Caco-2 (cell line): ENCODE data around the gene PIK3C3. TPM values are rescaled to one million over a fixed set of nuclear protein-coding genes. Genes with fewer than 3 reads are reported as not detected.

Experiments used
- BruUV-seq: library from RNA; stranded (reverse); fragments of 400-500 nt; replicated peaks from 2 replicates; lab custom pipeline; 2021; lab: Mats Ljungman, UMichigan
- CTCF ChIA-PET: fragments of 300-600 bp; sonication (Branson Sonifier 250); formaldehyde crosslinking; loops from one replicate; lab custom pipeline; 2022; ENCODE audit warnings: antibody characterized with exemption; lab: Charles Lee
- POLR2A ChIA-PET: fragments of 300-600 bp; sonication (Branson Sonifier 250); formaldehyde crosslinking; loops from one replicate; lab custom pipeline; 2022; ENCODE audit warnings: antibody characterized with exemption; lab: Charles Lee
- DNase-seq, 2 experiments: peaks; one replicate each; pipeline versions ENCODE4 v3.0.0 to v3.0.0-alpha.2; 2020 to 2022
- H3K27me3 ChIP-seq: replicated peaks from 2 replicates; pipeline ENCODE4 v1.6.0; 2011; ENCODE audit warnings: low read length; ENCODE audit not compliant: control insufficient read depth, insufficient read depth
- H3K36me3 ChIP-seq: 2 replicates; pipeline ENCODE4 v1.5.1; 2011; ENCODE audit warnings: low read length; ENCODE audit not compliant: control insufficient read depth, insufficient read depth
- H3K4me1 ChIP-seq: fragments of 250-450 bp; sonication (Bioruptor Pico); 2 replicates; pipeline ENCODE4 v1.5.1; 2020; ENCODE audit warnings: mild to moderate bottlenecking
- H3K4me3 ChIP-seq: 2 replicates; pipeline ENCODE4 v1.5.1; 2011; ENCODE audit warnings: low read depth, mild to moderate bottlenecking, control low read depth, low read length
- H3K9me3 ChIP-seq: fragments of 250-450 bp; sonication (Bioruptor Pico); 2 replicates; pipeline ENCODE4 v1.5.1; 2020; ENCODE audit warnings: mild to moderate bottlenecking, moderate library complexity
- H3K27ac Mint-ChIP-seq: one replicate; pipeline ENCODE4 v1.8.0; 2022; ENCODE audit warnings: mixed read lengths; ENCODE audit not compliant: unreplicated experiment
- H3K27me3 Mint-ChIP-seq: one replicate; pipeline ENCODE4 v1.8.0; 2022; ENCODE audit warnings: mixed read lengths; ENCODE audit not compliant: insufficient read depth, unreplicated experiment
- H3K36me3 Mint-ChIP-seq: one replicate; pipeline ENCODE4 v1.8.0; 2022; ENCODE audit warnings: mild to moderate bottlenecking, mixed read lengths; ENCODE audit not compliant: insufficient read depth, unreplicated experiment
- H3K4me1 Mint-ChIP-seq: one replicate; pipeline ENCODE4 v1.8.0; 2022; ENCODE audit warnings: low read depth, mixed read lengths; ENCODE audit not compliant: unreplicated experiment
- H3K4me3 Mint-ChIP-seq: one replicate; pipeline ENCODE4 v1.8.0; 2022; ENCODE audit warnings: mild to moderate bottlenecking, moderate library complexity, mixed read lengths; ENCODE audit not compliant: unreplicated experiment
- H3K9me3 Mint-ChIP-seq: one replicate; pipeline ENCODE4 v1.8.0; 2022; ENCODE audit warnings: mixed read lengths; ENCODE audit not compliant: unreplicated experiment
- intact Hi-C: fragments of 100-400 bp; cut with micrococcal nuclease; formaldehyde crosslinking; loops from one replicate; pipeline ENCODE4 v1.10.0; 2022; ENCODE audit not compliant: unreplicated experiment
- total RNA-seq: library from RNA; stranded (reverse); gene quantifications from 2 replicates; pipeline ENCODE4 v1.2.3, GENCODE V29; 2022
- TF ChIP-seq, protein P1 (sequence below), 2 experiments: fragments of 200-600 bp in 1 of 2; IDR thresholded peaks; 1 replicate in 1 of 2; 2 replicates in 1 of 2; pipeline versions ENCODE4 v1.5.1 to v1.8.0; 2011 to 2022; ENCODE audit warnings: antibody characterized with exemption in 1 of 2, control low read depth in 1 of 2, inconsistent platforms in 1 of 2, low read depth in 1 of 2, low read length in 1 of 2, mild to moderate bottlenecking in 1 of 2, moderate library complexity in 1 of 2; ENCODE audit not compliant: insufficient read depth in 1 of 2, severe bottlenecking in 1 of 2, unreplicated experiment in 1 of 2

PIK3C3 gene
- total RNA-seq, 1 experiment from 2014 or later, result 19.7 TPM

DNA sequence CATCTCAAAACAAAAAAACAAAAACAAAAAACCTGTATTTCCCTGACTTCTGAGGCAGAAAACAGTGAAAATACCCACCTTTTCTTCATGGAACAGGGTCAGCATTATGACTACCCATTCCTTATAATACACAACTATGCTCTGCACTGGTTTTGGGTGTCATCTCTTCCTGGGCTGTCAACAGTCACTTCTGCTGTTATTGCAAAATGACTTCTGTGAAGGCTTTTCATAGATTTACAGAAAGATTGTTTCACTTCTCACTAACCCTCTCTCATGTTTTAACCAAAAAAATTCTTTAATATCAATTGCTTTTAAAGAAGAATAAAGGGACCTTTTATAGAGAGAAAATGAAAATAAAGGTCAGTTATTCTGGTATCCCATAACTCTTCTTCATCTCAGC lies 26.5 kb upstream of the PIK3C3 start:
- BruUV-seq, result no TSS peak
- no peak overlapping the region for H3K4me3 Mint-ChIP-seq
- ChIA-PET CTCF (no interaction called here), POLR2A (no interaction called here)
- H3K27ac Mint-ChIP-seq, result no peak overlapping the region
- H3K27me3 Mint-ChIP-seq, result no peaks in the 10 kb centered on the region
- no peak for DNase-seq
- intact Hi-C loops, result no loop called here
- Histone ChIP-seq H3K4me3 (no peak overlapping the region), H3K36me3 (no peaks in the 10 kb centered on the region), H3K9me3 (no peaks in the 10 kb centered on the region), H3K4me1 (no peaks in the 10 kb centered on the region), H3K27me3 (no peaks in the 10 kb centered on the region)
- H3K36me3 Mint-ChIP-seq, result no peaks in the 10 kb centered on the region
- H3K9me3 Mint-ChIP-seq, result no peaks in the 10 kb centered on the region
- no peaks in the 10 kb centered on the region for H3K4me1 Mint-ChIP-seq
- TF ChIP-seq, protein P1, sequence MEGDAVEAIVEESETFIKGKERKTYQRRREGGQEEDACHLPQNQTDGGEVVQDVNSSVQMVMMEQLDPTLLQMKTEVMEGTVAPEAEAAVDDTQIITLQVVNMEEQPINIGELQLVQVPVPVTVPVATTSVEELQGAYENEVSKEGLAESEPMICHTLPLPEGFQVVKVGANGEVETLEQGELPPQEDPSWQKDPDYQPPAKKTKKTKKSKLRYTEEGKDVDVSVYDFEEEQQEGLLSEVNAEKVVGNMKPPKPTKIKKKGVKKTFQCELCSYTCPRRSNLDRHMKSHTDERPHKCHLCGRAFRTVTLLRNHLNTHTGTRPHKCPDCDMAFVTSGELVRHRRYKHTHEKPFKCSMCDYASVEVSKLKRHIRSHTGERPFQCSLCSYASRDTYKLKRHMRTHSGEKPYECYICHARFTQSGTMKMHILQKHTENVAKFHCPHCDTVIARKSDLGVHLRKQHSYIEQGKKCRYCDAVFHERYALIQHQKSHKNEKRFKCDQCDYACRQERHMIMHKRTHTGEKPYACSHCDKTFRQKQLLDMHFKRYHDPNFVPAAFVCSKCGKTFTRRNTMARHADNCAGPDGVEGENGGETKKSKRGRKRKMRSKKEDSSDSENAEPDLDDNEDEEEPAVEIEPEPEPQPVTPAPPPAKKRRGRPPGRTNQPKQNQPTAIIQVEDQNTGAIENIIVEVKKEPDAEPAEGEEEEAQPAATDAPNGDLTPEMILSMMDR (IDR thresholded peaks at IDR 0.05; ENCODE audit: insufficient read depth in 1 of 2, low read depth in 1 of 2, low read length in 1 of 2, severe bottlenecking in 1 of 2, unreplicated experiment in 1 of 2), result no peak

DNA sequence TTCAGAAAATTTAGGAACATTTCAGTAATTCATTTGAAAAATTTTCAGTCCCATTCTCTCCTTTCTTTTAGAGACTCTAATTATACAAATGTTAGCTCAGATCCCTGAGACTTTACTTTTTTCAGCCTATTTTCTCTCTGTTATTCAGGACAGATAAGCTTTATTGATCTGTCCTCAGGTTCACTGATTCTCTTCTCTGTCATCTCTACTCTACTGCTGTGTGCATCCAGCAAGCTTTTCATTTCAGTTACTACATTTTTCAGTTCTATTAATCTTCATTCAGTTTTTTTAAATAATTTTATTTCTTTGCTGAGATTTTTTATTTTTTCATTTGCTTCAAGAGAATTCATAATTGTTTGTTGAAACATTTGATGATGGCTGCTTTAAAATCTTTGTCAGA lies 22.1 kb upstream of the PIK3C3 start:
- TF ChIP-seq, protein P1 (IDR thresholded peaks at IDR 0.05; ENCODE audit: insufficient read depth in 1 of 2, low read depth in 1 of 2, low read length in 1 of 2, severe bottlenecking in 1 of 2, unreplicated experiment in 1 of 2), result no peak
- Mint-ChIP-seq H3K27ac (no peak overlapping the region), H3K27me3 (peaks cover 2% of the 10 kb centered on the region), H3K9me3 (no peaks in the 10 kb centered on the region), H3K4me3 (no peak overlapping the region), H3K36me3 (no peaks in the 10 kb centered on the region), H3K4me1 (no peaks in the 10 kb centered on the region)
- H3K9me3 ChIP-seq, result no peaks in the 10 kb centered on the region
- H3K4me1 ChIP-seq, result no peaks in the 10 kb centered on the region
- ChIA-PET CTCF (no interaction called here), POLR2A (no interaction called here)
- no peaks in the 10 kb centered on the region for H3K27me3 ChIP-seq
- no peak overlapping the region for H3K4me3 ChIP-seq
- intact Hi-C loops, result no loop called here
- no TSS peak for BruUV-seq
- H3K36me3 ChIP-seq, result no peaks in the 10 kb centered on the region
- DNase-seq, result no peak

DNA sequence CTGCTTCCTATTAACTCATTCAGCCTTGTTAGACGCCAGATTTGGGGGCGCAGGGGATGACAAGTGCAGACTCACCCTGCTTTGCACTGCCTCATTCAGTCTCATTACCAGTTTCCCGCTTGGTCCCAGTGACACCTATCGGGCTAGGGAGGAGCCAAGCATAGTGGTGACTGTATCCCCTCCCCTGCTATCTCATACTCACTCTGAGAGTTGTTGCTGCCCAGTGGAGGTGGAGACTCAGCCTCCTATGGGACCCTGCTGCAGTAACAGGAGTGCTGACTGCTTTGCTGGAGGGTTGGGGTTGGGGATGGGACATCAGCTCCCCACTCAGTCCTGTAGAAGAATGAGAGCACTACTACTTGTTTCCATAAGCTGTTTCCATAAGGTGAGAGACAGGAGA lies 21.3 kb upstream of the PIK3C3 start:
- no peak overlapping the region for H3K27ac Mint-ChIP-seq
- H3K27me3 Mint-ChIP-seq, result peaks cover 2% of the 10 kb centered on the region
- no peak for DNase-seq
- no peaks in the 10 kb centered on the region for H3K4me1 ChIP-seq
- TF ChIP-seq, protein P1 (IDR thresholded peaks at IDR 0.05; ENCODE audit: insufficient read depth in 1 of 2, low read depth in 1 of 2, low read length in 1 of 2, severe bottlenecking in 1 of 2, unreplicated experiment in 1 of 2), result no peak
- H3K4me1 Mint-ChIP-seq, result no peaks in the 10 kb centered on the region
- no TSS peak for BruUV-seq
- ChIA-PET POLR2A (no interaction called here), CTCF (no interaction called here)
- no peaks in the 10 kb centered on the region for H3K9me3 ChIP-seq
- H3K36me3 ChIP-seq, result no peaks in the 10 kb centered on the region
- no peaks in the 10 kb centered on the region for H3K9me3 Mint-ChIP-seq
- H3K4me3 ChIP-seq, result no peak overlapping the region
- intact Hi-C loops, result no loop called here
- no peaks in the 10 kb centered on the region for H3K36me3 Mint-ChIP-seq
- H3K27me3 ChIP-seq, result no peaks in the 10 kb centered on the region
- H3K4me3 Mint-ChIP-seq, result no peak overlapping the region
